HEK293T (cell line): Measurements from ENCODE around the gene ST6GALNAC4.

ENCODE experiments used
- CTCF ChIA-PET: fragments of 350-600 bp; formaldehyde crosslinking; extraction: SDS; loops from one replicate; lab custom pipeline; 2021; ENCODE audit warnings: antibody characterized with exemption, inconsistent platforms; lab: Yijun Ruan, JAX
- POLR2A ChIA-PET: fragments of 350-600 bp; formaldehyde crosslinking; extraction: SDS; loops from one replicate; lab custom pipeline; 2020; ENCODE audit warnings: antibody characterized with exemption, inconsistent platforms; lab: Yijun Ruan, JAX
- DNase-seq: peaks from one replicate; pipeline ENCODE4 v3.0.0; 2012; ENCODE audit warnings: mixed read lengths; ENCODE audit errors: extremely low spot score
- ARNT ChIP-seq: fragments of 450-650 bp; IDR thresholded peaks from 2 replicates; pipeline ENCODE4 v1.6.1; 2017; ENCODE audit warnings: mild to moderate bottlenecking
- BHLHE40 ChIP-seq: fragments of 450-650 bp; IDR thresholded peaks from 2 replicates; pipeline ENCODE4 v1.6.1; 2016; ENCODE audit warnings: mild to moderate bottlenecking, moderate library complexity, borderline replicate concordance
- CTBP1 ChIP-seq: fragments of 450-650 bp; IDR thresholded peaks from 2 replicates; pipeline ENCODE4 v1.6.1; 2016; ENCODE audit warnings: borderline replicate concordance
- ELF4 ChIP-seq: fragments of 450-650 bp; IDR thresholded peaks from 2 replicates; pipeline ENCODE4 v1.6.1; 2017; ENCODE audit warnings: antibody characterized with exemption
- FOXA1 ChIP-seq: fragments of 450-650 bp; IDR thresholded peaks from 2 replicates; pipeline ENCODE4 v1.6.1; 2016; ENCODE audit warnings: mild to moderate bottlenecking
- FOXK2 ChIP-seq: fragments of 450-650 bp; IDR thresholded peaks from 2 replicates; pipeline ENCODE4 v1.6.1; 2016; ENCODE audit warnings: mild to moderate bottlenecking
- FOXM1 ChIP-seq: fragments of 450-650 bp; IDR thresholded peaks from 2 replicates; pipeline ENCODE4 v1.6.1; 2017; ENCODE audit warnings: mild to moderate bottlenecking, borderline replicate concordance
- HDGF ChIP-seq: fragments of 450-650 bp; IDR thresholded peaks from 2 replicates; pipeline ENCODE4 v1.6.1; 2017; ENCODE audit warnings: antibody characterized with exemption, borderline replicate concordance
- L3MBTL2 ChIP-seq: fragments of 450-650 bp; conservative IDR thresholded peaks from 2 replicates; pipeline ENCODE4 v1.6.1; 2016; ENCODE audit warnings: mild to moderate bottlenecking
- LEF1 ChIP-seq: fragments of 450-650 bp; IDR thresholded peaks from 2 replicates; pipeline ENCODE4 v1.6.1; 2017; ENCODE audit warnings: mild to moderate bottlenecking, borderline replicate concordance
- NFRKB ChIP-seq: fragments of 450-650 bp; IDR thresholded peaks from 2 replicates; pipeline ENCODE4 v1.6.1; 2016; ENCODE audit warnings: mild to moderate bottlenecking, moderate library complexity
- PKNOX1 ChIP-seq: fragments of 450-650 bp; IDR thresholded peaks from 2 replicates; pipeline ENCODE4 v1.6.1; 2016
- SP1 ChIP-seq: fragments of 450-650 bp; IDR thresholded peaks from 2 replicates; pipeline ENCODE4 v1.6.1; 2017
- SUZ12 ChIP-seq: fragments of 450-650 bp; IDR thresholded peaks from 2 replicates; pipeline ENCODE4 v1.6.1; 2016; ENCODE audit warnings: mild to moderate bottlenecking
- TARDBP ChIP-seq: fragments of 450-650 bp; IDR thresholded peaks from 2 replicates; pipeline ENCODE4 v1.6.1; 2016
- ZNF384 ChIP-seq: fragments of 450-650 bp; IDR thresholded peaks from 2 replicates; pipeline ENCODE4 v1.6.1; 2016

ST6GALNAC4 gene

DNA sequence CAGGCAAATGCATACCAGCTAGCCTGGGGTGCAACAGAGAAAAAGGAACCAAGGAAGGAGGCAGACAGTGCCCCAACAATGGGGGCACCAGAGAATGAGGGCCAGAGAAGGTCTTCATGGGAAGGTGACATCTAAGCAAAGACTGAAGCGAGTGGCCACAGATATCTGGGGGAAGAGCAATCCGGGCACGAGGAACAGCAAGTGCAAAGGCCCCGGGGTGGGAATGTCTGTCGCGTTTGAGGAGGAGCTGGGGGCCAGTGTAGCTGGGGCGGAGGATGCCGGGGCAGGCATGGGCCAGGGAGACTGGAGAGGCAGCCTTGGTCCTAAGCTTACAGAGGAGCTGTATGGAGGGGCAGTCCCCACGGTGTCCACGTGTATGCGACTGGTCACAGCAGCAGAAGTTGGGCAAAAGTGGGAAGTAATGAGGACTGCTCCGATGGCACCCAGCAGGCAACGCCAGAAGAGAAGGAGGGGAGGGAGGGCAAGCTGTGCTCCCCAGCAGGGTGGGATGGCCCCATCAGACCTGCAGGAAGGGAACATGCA lies 44.8 kb upstream of the ST6GALNAC4 start:
- CTCF ChIA-PET, result interaction anchor here (2.7 kb wide), 1 partner anchor 19 kb away, joined by 10 read pairs; no protein-coding TSS in a partner anchor
- TF ChIP-seq NFRKB, result no peak
- no peak for TF ChIP-seq LEF1
- TF ChIP-seq SP1, result no peak
- TF ChIP-seq CTBP1, result no peak
- TF ChIP-seq SUZ12, result no peak
- no peak for TF ChIP-seq TARDBP
- no peak for DNase-seq
- POLR2A ChIA-PET, result no interaction called here

- CTCF ChIA-PET, result interaction anchor here (2.7 kb wide), 1 partner anchor 18 kb away, joined by 10 read pairs; no protein-coding TSS in a partner anchor
- POLR2A ChIA-PET, result no interaction called here
- TF ChIP-seq SP1 (no peak), HDGF (no peak), BHLHE40 (no peak), L3MBTL2 (no peak), CTBP1 (no peak), FOXK2 (no peak), PKNOX1 (no peak), ARNT (no peak), ELF4 (no peak), NFRKB (no peak), SUZ12 (no peak), TARDBP (no peak)
These were observed 44.3 kb upstream of the ST6GALNAC4 start for GRCh38 chr9:127961155-127961490.

DNA sequence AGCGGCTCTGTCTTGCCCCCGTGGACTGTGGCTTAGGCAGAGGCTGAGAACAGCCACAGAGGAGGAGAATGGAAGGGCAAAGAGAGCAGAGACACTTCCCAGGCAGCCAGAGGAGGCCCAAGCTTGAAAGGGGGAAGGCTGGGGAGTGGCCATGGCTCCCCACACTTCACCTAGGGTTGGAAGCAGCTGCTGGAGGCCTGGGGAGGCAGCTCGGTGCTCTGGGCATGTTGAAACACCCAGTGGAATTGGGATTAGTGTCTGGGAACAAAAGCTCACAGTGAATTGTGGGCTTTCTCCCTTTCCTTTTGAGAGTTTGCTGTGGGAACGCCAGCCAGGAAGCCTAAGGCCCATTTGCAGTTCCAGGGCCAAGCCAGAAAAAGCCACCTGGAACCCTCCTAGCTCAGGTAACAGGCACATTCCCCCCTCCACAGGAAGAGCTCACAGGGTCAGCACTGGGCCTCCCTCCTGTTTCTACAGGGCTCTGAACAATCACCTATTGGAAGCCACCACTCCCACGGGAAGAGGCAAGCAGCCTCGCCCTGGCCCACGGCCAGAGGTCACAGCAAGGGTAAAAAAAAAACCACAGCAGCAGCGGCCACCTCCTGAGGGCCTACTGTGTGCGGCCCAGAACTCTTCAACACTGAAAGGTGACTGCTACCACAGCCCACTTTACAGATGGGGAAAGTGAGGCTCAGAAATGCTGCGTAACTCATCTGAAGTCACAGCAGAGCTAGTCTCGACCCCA lies 43.7 kb upstream of the ST6GALNAC4 start:
- no peak for TF ChIP-seq TARDBP
- TF ChIP-seq SUZ12, result no peak
- no peak for TF ChIP-seq HDGF
- TF ChIP-seq BHLHE40, result no peak
- no peak for TF ChIP-seq SP1
- TF ChIP-seq PKNOX1, result no peak
- TF ChIP-seq ELF4, result no peak
- no peak for TF ChIP-seq CTBP1
- TF ChIP-seq LEF1, result no peak
- no peak for TF ChIP-seq FOXA1
- TF ChIP-seq ARNT, result no peak
- TF ChIP-seq FOXK2, result no peak
- no peak for TF ChIP-seq L3MBTL2
- no peak for TF ChIP-seq ZNF384
- TF ChIP-seq NFRKB, result no peak
- no peak for DNase-seq
- ChIA-PET POLR2A (no interaction called here), CTCF (interaction anchor here (0.5 to 2.7 kb wide), 2 partner anchors 17 to 174 kb away, joined by 3 to 10 read pairs; no protein-coding TSS in a partner anchor)

More at GRCh38 chr9:127961155-127961490, 44.3 kb upstream of the ST6GALNAC4 start:
- no peak for DNase-seq

GRCh38 chr9:127959841-127960409 lies 43.1 kb upstream of the ST6GALNAC4 start:
- TF ChIP-seq CTBP1, result no peak
- TF ChIP-seq TARDBP, result no peak
- no peak for TF ChIP-seq FOXK2
- TF ChIP-seq HDGF, result no peak
- no peak for TF ChIP-seq NFRKB
- no peak for TF ChIP-seq SUZ12
- ChIA-PET POLR2A (no interaction called here), CTCF (interaction anchor here (2.7 kb wide), 1 partner anchor 17 kb away, joined by 10 read pairs; no protein-coding TSS in a partner anchor)
- no peak for DNase-seq

- no peak for TF ChIP-seq NFRKB
- no peak for TF ChIP-seq ELF4
- no peak for TF ChIP-seq TARDBP
- no peak for TF ChIP-seq ARNT
- TF ChIP-seq CTBP1, result no peak
- no peak for TF ChIP-seq LEF1
- no peak for TF ChIP-seq HDGF
- TF ChIP-seq L3MBTL2, result no peak
- no peak for TF ChIP-seq PKNOX1
- no peak for TF ChIP-seq FOXA1
- no peak for TF ChIP-seq FOXK2
- no peak for TF ChIP-seq SUZ12
- no peak for TF ChIP-seq BHLHE40
- TF ChIP-seq FOXM1, result no peak
- TF ChIP-seq ZNF384, result no peak
- ChIA-PET CTCF (interaction anchor here (2.7 kb wide), 1 partner anchor 16 kb away, joined by 10 read pairs; no protein-coding TSS in a partner anchor), POLR2A (no interaction called here)
- DNase-seq, result no peak
These were observed 42.6 kb upstream of the ST6GALNAC4 start for GRCh38 chr9:127959398-127959797.

DNA sequence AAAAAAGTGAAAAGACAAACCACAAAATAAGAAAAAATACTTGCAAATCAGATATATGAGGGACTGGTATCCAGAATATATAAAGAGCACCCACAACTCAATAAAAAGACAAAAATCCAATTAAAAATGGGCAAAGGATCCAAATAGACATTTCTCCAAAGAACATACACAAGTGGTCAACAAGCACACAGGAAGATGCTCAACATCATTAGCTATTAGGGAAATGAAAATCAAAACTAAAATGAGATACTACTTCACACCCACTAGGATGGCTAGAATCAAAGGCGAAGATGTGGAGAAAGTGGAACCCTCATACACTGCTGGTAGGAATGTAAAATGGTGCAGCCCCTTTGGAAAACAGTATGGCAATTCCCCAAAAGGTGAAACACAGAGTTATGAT lies 41.9 kb upstream of the ST6GALNAC4 start:
- DNase-seq, result no peak
- POLR2A ChIA-PET, result no interaction called here
- TF ChIP-seq ELF4, result no peak
- TF ChIP-seq ARNT, result no peak
- no peak for TF ChIP-seq CTBP1
- no peak for TF ChIP-seq PKNOX1
- CTCF ChIA-PET, result interaction anchor here (2.7 kb wide), 1 partner anchor 16 kb away, joined by 10 read pairs; no protein-coding TSS in a partner anchor
